Measurements from ENCODE around the gene OSBPL6.

OSBPL6 gene

DNA sequence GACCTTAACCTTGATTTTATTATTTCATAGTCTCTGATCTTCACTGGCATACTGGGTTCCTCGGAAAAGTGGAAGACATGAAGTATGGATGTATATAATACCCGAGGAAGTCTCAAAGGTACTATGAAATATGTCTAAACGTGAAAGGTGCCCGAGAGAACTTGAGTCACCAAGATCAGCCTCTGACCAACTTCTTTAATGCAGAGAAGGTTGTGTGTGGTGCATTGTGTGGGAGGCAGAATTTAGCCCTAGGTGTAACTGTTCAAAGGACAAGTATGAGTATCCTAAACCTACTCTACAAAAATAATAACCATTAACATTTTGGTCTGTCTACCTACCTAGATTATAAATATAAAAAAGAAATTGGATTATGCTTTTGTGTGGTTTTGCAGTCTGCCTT, 36.1 kb downstream of the OSBPL6 start:
- Histone ChIP-seq H3K36me3 (ENCODE audit: insufficient read depth, low read length) (no peaks in the 10 kb centered on the region), H3K4me1 (ENCODE audit: insufficient read depth, low read length) (peaks cover 2% of the 10 kb centered on the region), H3K4me3 (ENCODE audit: low read length) (no peak overlapping the region), H2AFZ (ENCODE audit: low read depth, low read length) (no peak overlapping the region), H3K27me3 (ENCODE audit: insufficient read depth, low read length) (no peaks in the 10 kb centered on the region), H3K9me3 (ENCODE audit: low read length) (no peaks in the 10 kb centered on the region)

DNA sequence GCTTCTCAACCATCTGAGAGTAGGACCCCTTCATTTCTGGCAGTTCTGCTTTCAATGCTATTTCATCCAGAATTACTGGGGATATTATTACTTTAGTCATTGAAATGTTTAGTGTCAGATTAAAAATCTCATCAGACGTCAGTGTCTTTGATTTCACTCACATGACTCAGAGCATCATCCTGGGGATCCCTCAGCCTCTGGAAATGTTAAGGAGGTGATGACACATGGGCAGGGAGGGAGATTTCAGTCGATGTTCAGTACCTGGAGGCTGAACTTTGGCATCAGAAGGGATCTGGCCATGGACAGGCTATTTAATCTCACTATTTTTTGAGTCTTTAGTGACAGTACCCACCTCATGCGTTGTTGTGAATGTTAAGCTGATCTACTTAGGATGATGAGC, 39.1 kb downstream of the OSBPL6 start:
- no peaks in the 10 kb centered on the region for H3K27me3 ChIP-seq (ENCODE audit: insufficient read depth, low read length)
- H3K36me3 ChIP-seq (ENCODE audit: insufficient read depth, low read length): no peaks in the 10 kb centered on the region
- H3K4me3 ChIP-seq (ENCODE audit: low read length): no peak overlapping the region
- H2AFZ ChIP-seq (ENCODE audit: low read depth, low read length): no peak overlapping the region
- no peaks in the 10 kb centered on the region for H3K4me1 ChIP-seq (ENCODE audit: insufficient read depth, low read length)
- H3K9me3 ChIP-seq (ENCODE audit: low read length): no peaks in the 10 kb centered on the region

- H3K9me3 ChIP-seq (ENCODE audit: low read length): no peaks in the 10 kb centered on the region
- no peaks in the 10 kb centered on the region for H3K4me1 ChIP-seq (ENCODE audit: insufficient read depth, low read length)
- H3K4me3 ChIP-seq (ENCODE audit: low read length): no peak overlapping the region
- no peak overlapping the region for H2AFZ ChIP-seq (ENCODE audit: low read depth, low read length)
- no peaks in the 10 kb centered on the region for H3K36me3 ChIP-seq (ENCODE audit: insufficient read depth, low read length)
- H3K27me3 ChIP-seq (ENCODE audit: insufficient read depth, low read length): no peaks in the 10 kb centered on the region
These were observed 40.3 kb downstream of the OSBPL6 start for GRCh38 chr2:178234648-178235047.

DNA sequence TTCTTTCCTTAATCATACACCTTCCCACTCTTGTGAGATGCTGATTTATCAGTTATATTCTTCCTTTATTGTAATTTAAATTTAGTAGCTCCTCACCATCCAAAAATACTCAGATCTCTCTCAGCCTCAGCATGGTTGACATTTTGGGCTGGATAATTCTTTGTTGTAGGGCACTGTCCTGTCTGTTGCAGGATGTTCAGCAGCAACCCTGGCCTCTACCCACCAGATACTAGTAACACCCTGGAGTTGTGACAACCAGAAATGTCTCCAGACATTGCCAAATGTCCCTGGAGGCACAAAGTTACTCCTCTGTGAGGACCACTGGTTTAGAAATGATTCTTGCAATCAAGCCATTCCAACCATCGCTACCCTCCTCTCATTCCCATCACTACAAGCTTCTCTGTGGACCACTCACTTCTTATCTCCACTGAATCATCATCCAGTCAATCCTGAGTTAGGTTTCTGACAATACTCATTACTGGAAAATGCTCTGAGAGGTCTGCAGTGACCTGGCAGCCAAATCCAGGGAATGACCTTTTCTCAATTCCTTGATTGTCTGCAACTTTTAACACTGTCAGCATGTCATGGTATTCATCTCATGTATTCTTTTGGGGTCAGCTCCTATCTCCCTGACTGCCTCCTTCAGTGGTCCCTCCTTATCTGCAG, 43.3 kb downstream of the OSBPL6 start:
- Histone ChIP-seq H3K9me3 (ENCODE audit: low read length) (no peaks in the 10 kb centered on the region), H3K27me3 (ENCODE audit: insufficient read depth, low read length) (no peaks in the 10 kb centered on the region), H3K4me1 (ENCODE audit: insufficient read depth, low read length) (peaks cover 6% of the 10 kb centered on the region), H2AFZ (ENCODE audit: low read depth, low read length) (no peak overlapping the region), H3K4me3 (ENCODE audit: low read length) (no peak overlapping the region), H3K36me3 (ENCODE audit: insufficient read depth, low read length) (no peaks in the 10 kb centered on the region)

DNA sequence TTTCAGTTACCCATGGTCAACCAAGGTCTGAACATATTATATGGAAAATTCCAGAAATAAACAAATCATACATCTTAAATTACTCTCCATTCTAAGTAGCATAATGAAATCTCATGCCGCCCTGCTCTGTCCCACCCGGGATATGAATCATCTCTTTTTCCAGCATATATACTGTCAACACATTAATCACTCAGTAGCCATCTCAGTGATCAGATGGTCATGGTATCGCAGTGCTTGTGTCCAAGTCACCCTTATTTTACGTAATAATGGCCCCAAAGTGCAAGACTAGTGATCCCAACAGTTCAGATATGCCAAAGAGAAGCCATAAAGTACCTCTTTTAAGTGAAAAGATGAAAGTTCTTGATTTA, 43.8 kb downstream of the OSBPL6 start:
- H3K4me3 ChIP-seq (ENCODE audit: low read length): no peak overlapping the region
- H3K36me3 ChIP-seq (ENCODE audit: insufficient read depth, low read length): no peaks in the 10 kb centered on the region
- H2AFZ ChIP-seq (ENCODE audit: low read depth, low read length): no peak overlapping the region
- no peaks in the 10 kb centered on the region for H3K9me3 ChIP-seq (ENCODE audit: low read length)
- no peaks in the 10 kb centered on the region for H3K27me3 ChIP-seq (ENCODE audit: insufficient read depth, low read length)
- H3K4me1 ChIP-seq (ENCODE audit: insufficient read depth, low read length): peaks cover 6% of the 10 kb centered on the region

- peaks cover 6% of the 10 kb centered on the region for H3K4me1 ChIP-seq (ENCODE audit: insufficient read depth, low read length)
- no peak overlapping the region for H2AFZ ChIP-seq (ENCODE audit: low read depth, low read length)
- no peaks in the 10 kb centered on the region for H3K36me3 ChIP-seq (ENCODE audit: insufficient read depth, low read length)
- H3K27me3 ChIP-seq (ENCODE audit: insufficient read depth, low read length): no peaks in the 10 kb centered on the region
- no peak overlapping the region for H3K4me3 ChIP-seq (ENCODE audit: low read length)
- H3K9me3 ChIP-seq (ENCODE audit: low read length): no peaks in the 10 kb centered on the region
These were observed 44.4 kb downstream of the OSBPL6 start for GRCh38 chr2:178238750-178239149.

DNA sequence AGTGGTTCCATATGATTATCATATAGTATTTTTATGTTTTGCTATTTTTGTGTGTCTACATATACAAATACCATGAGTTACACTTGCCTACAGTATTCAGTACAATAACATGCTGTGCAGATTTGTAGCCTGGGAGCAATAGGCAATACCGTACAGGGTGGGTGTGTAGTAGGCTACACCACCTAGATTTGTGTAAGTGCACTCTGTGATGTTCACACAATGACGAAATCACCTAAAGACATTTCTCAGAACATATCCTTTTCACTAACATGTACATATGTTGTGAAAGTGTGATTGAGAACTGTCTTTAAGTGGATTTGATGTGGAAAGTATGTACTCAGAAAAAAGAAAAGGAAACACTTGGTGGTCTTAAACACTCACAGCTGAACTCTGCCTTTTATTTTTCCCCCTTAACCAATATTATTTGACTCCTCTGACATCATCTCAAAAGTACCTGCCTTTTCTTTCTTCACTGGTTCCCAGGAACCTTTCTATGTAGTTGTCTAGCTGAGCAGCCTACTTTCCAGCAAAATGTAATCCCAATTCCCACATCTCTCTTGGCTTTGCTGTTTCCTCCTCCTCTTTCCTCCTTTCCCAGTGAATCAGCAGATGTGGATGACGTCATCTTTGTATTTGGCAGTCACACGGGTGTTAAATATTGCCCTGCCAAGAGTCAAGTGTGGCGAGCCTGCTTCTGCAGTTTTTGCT, 47.7 kb downstream of the OSBPL6 start:
- no peaks in the 10 kb centered on the region for H3K36me3 ChIP-seq (ENCODE audit: insufficient read depth, low read length)
- H3K27me3 ChIP-seq (ENCODE audit: insufficient read depth, low read length): no peaks in the 10 kb centered on the region

GRCh38 chr2:178242552-178242883, 48.2 kb downstream of the OSBPL6 start:
- Histone ChIP-seq H3K36me3 (ENCODE audit: insufficient read depth, low read length) (no peaks in the 10 kb centered on the region), H3K9me3 (ENCODE audit: low read length) (no peaks in the 10 kb centered on the region), H3K4me3 (ENCODE audit: low read length) (no peak overlapping the region), H3K27me3 (ENCODE audit: insufficient read depth, low read length) (no peaks in the 10 kb centered on the region), H2AFZ (ENCODE audit: low read depth, low read length) (no peak overlapping the region), H3K4me1 (ENCODE audit: insufficient read depth, low read length) (peaks cover 6% of the 10 kb centered on the region)

More for the DNA sequence above, 47.7 kb downstream of the OSBPL6 start:
- Histone ChIP-seq H3K9me3 (ENCODE audit: low read length) (no peaks in the 10 kb centered on the region), H2AFZ (ENCODE audit: low read depth, low read length) (no peak overlapping the region), H3K4me1 (ENCODE audit: insufficient read depth, low read length) (peaks cover 6% of the 10 kb centered on the region), H3K4me3 (ENCODE audit: low read length) (no peak overlapping the region)

GRCh38 chr2:178243961-178244360, 49.6 kb downstream of the OSBPL6 start:
- Histone ChIP-seq H2AFZ (ENCODE audit: low read depth, low read length) (no peak overlapping the region), H3K27me3 (ENCODE audit: insufficient read depth, low read length) (no peaks in the 10 kb centered on the region), H3K4me1 (ENCODE audit: insufficient read depth, low read length) (peaks cover 6% of the 10 kb centered on the region), H3K9me3 (ENCODE audit: low read length) (no peaks in the 10 kb centered on the region), H3K4me3 (ENCODE audit: low read length) (no peak overlapping the region), H3K36me3 (ENCODE audit: insufficient read depth, low read length) (no peaks in the 10 kb centered on the region)

- no peak overlapping the region for H3K4me3 ChIP-seq (ENCODE audit: low read length)
- no peak overlapping the region for H2AFZ ChIP-seq (ENCODE audit: low read depth, low read length)
These were observed 50.5 kb downstream of the OSBPL6 start for GRCh38 chr2:178244777-178245176.

DNA sequence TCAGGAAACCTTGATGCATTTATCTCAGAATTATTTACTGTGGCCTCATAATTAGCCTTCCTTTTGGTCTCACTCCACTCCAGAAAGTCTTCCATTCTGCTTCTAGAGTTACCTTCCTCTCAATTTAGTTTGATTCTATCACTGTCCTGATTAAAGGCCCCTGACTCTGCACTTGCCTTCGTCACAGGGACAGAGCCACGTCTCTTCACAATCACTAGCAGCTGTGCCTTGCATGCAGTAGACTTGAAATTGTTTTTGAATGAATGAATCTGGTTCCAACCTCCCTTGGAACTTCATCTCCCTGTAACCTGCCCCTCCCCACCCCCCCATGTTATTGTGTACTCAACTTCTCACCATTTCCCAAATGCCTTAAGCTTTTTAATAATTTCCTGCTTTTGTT, 52.4 kb downstream of the OSBPL6 start:
- Histone ChIP-seq H3K27me3 (ENCODE audit: insufficient read depth, low read length) (no peaks in the 10 kb centered on the region), H3K36me3 (ENCODE audit: insufficient read depth, low read length) (no peaks in the 10 kb centered on the region), H2AFZ (ENCODE audit: low read depth, low read length) (no peak overlapping the region), H3K4me1 (ENCODE audit: insufficient read depth, low read length) (peaks cover 21% of the 10 kb centered on the region), H3K4me3 (ENCODE audit: low read length) (no peak overlapping the region), H3K9me3 (ENCODE audit: low read length) (no peaks in the 10 kb centered on the region)

More at GRCh38 chr2:178244777-178245176, 50.5 kb downstream of the OSBPL6 start:
- Histone ChIP-seq H3K36me3 (ENCODE audit: insufficient read depth, low read length) (no peaks in the 10 kb centered on the region), H3K4me1 (ENCODE audit: insufficient read depth, low read length) (peaks cover 6% of the 10 kb centered on the region), H3K9me3 (ENCODE audit: low read length) (no peaks in the 10 kb centered on the region), H3K27me3 (ENCODE audit: insufficient read depth, low read length) (no peaks in the 10 kb centered on the region)

GRCh38 chr2:178247250-178247649, 52.9 kb downstream of the OSBPL6 start:
- H2AFZ ChIP-seq (ENCODE audit: low read depth, low read length): no peak overlapping the region
- H3K9me3 ChIP-seq (ENCODE audit: low read length): no peaks in the 10 kb centered on the region
- no peaks in the 10 kb centered on the region for H3K36me3 ChIP-seq (ENCODE audit: insufficient read depth, low read length)
- no peak overlapping the region for H3K4me3 ChIP-seq (ENCODE audit: low read length)
- no peaks in the 10 kb centered on the region for H3K27me3 ChIP-seq (ENCODE audit: insufficient read depth, low read length)
- peaks cover 19% of the 10 kb centered on the region for H3K4me1 ChIP-seq (ENCODE audit: insufficient read depth, low read length)

- no peaks in the 10 kb centered on the region for H3K36me3 ChIP-seq (ENCODE audit: insufficient read depth, low read length)
- no peaks in the 10 kb centered on the region for H3K27me3 ChIP-seq (ENCODE audit: insufficient read depth, low read length)
- no peak overlapping the region for H2AFZ ChIP-seq (ENCODE audit: low read depth, low read length)
- no peak overlapping the region for H3K4me3 ChIP-seq (ENCODE audit: low read length)
- peaks cover 17% of the 10 kb centered on the region for H3K4me1 ChIP-seq (ENCODE audit: insufficient read depth, low read length)
- no peaks in the 10 kb centered on the region for H3K9me3 ChIP-seq (ENCODE audit: low read length)
These were observed 56.1 kb downstream of the OSBPL6 start for GRCh38 chr2:178250429-178250828.
